ENCODE data around the gene EXOG. TPM values are rescaled to one million over a fixed set of nuclear protein-coding genes. Genes with fewer than 3 reads are reported as not detected.

EXOG gene
- total and polyA plus RNA-seq, 2 donors (not counting 3 experiments of a cell fraction or from before 2014, with no cell fraction given): 10.8 to 21.9 TPM

- dilution Hi-C loops (cut with MboI; ENCODE audit: extremely low pct_ligation_motif_present, low sequenced_read_pairs): no loop called here
- intact Hi-C loops (cut with micrococcal nuclease): no loop called here
- no peaks in the 10 kb centered on the region for H3K9me3 ChIP-seq (replicated peaks; ENCODE audit: control insufficient read depth, insufficient read depth, low read length)
- no peaks in the 10 kb centered on the region for H4K20me1 ChIP-seq (replicated peaks; ENCODE audit: control insufficient read depth, extremely low read depth, insufficient read depth, low read length)
- no peak overlapping the region for H3K4me2 ChIP-seq (ENCODE audit: insufficient read depth, low read length)
- H3K4me3 ChIP-seq (replicated peaks in 1 of 3; ENCODE audit: insufficient read depth in 1 of 3, low read depth in 1 of 3, low read length in 3 of 3): no peak overlapping the region
- no peak for DNase-seq (ENCODE audit: low read depth, low spot score)
- FAIRE-seq: no peak
- H3K9me1 ChIP-seq (replicated peaks; ENCODE audit: control insufficient read depth, extremely low read depth, insufficient read depth, low read length): no peaks in the 10 kb centered on the region
- no TSS peak for BruUV-seq (replicated peaks)
- POLR2A ChIA-PET: no interaction called here
- CTCF ChIA-PET: no interaction called here
- TF ChIP-seq GATA2 (IDR thresholded peaks at IDR 0.05; ENCODE audit: insufficient read depth, insufficient read length, low read depth, low read length) (no peak), FOS (IDR thresholded peaks at IDR 0.05; ENCODE audit: borderline replicate concordance, insufficient read depth, low read length) (no peak), POLR2A (IDR thresholded peaks at IDR 0.05; ENCODE audit: low read depth, low read length) (no peak), JUN (IDR thresholded peaks at IDR 0.05; ENCODE audit: borderline replicate concordance, insufficient read depth, insufficient read length, low read depth) (no peak), EZH2 (IDR thresholded peaks at IDR 0.05; ENCODE audit: borderline replicate concordance, low read depth, low read length, severe bottlenecking) (no peak)
- H3K4me1 ChIP-seq (ENCODE audit: control insufficient read depth, extremely low read depth, insufficient read depth, low read length): no peaks in the 10 kb centered on the region
- H3K79me2 ChIP-seq (ENCODE audit: control insufficient read depth, insufficient read depth, low read length): no peaks in the 10 kb centered on the region
- no peaks in the 10 kb centered on the region for H3K36me3 ChIP-seq (ENCODE audit: control insufficient read depth in 2 of 2, extremely low read depth in 1 of 2, insufficient read depth in 2 of 2, low read length in 2 of 2)
- H3K27ac ChIP-seq (ENCODE audit: insufficient read depth, low read depth, low read length): no peak overlapping the region
- no peak overlapping the region for H3K9ac ChIP-seq (replicated peaks; ENCODE audit: extremely low read depth, insufficient read depth, low read length)
- no peak overlapping the region for H2AFZ ChIP-seq (ENCODE audit: low read depth, low read length)
- H3K27me3 ChIP-seq (ENCODE audit: control insufficient read depth in 2 of 2, insufficient read depth in 2 of 2, low read length in 2 of 2): no peaks in the 10 kb centered on the region
These were observed 71.4 kb downstream of the EXOG start for GRCh38 chr3:38567498-38567897.

GRCh38 chr3:38573111-38573510 is 77.0 kb downstream of the EXOG start:
- Histone ChIP-seq H3K79me2 (ENCODE audit: control insufficient read depth, insufficient read depth, low read length) (no peaks in the 10 kb centered on the region), H3K9me1 (replicated peaks; ENCODE audit: control insufficient read depth, extremely low read depth, insufficient read depth, low read length) (no peaks in the 10 kb centered on the region), H3K4me2 (ENCODE audit: insufficient read depth, low read length) (no peak overlapping the region), H3K27ac (ENCODE audit: insufficient read depth, low read depth, low read length) (no peak overlapping the region), H2AFZ (ENCODE audit: low read depth, low read length) (no peak overlapping the region), H3K9ac (replicated peaks; ENCODE audit: extremely low read depth, insufficient read depth, low read length) (no peak overlapping the region), H3K4me1 (ENCODE audit: control insufficient read depth, extremely low read depth, insufficient read depth, low read length) (no peaks in the 10 kb centered on the region), H3K27me3 (ENCODE audit: control insufficient read depth in 2 of 2, insufficient read depth in 2 of 2, low read length in 2 of 2) (no peaks in the 10 kb centered on the region), H4K20me1 (replicated peaks; ENCODE audit: control insufficient read depth, extremely low read depth, insufficient read depth, low read length) (no peaks in the 10 kb centered on the region), H3K9me3 (replicated peaks; ENCODE audit: control insufficient read depth, insufficient read depth, low read length) (no peaks in the 10 kb centered on the region), H3K4me3 (replicated peaks in 1 of 3; ENCODE audit: insufficient read depth in 1 of 3, low read depth in 1 of 3, low read length in 3 of 3) (no peak overlapping the region), H3K36me3 (ENCODE audit: control insufficient read depth in 2 of 2, extremely low read depth in 1 of 2, insufficient read depth in 2 of 2, low read length in 2 of 2) (no peaks in the 10 kb centered on the region)
- BruUV-seq (replicated peaks): no TSS peak
- DNase-seq (ENCODE audit: low read depth, low spot score) (no peak), FAIRE-seq (no peak)
- TF ChIP-seq GATA2 (IDR thresholded peaks at IDR 0.05; ENCODE audit: insufficient read depth, insufficient read length, low read depth, low read length) (no peak), CTCF (IDR thresholded peaks at IDR 0.05; ENCODE audit: extremely low read depth in 1 of 2, insufficient read depth in 1 of 2, low read depth in 1 of 2, low read length in 2 of 2) (no peak), JUN (IDR thresholded peaks at IDR 0.05; ENCODE audit: borderline replicate concordance, insufficient read depth, insufficient read length, low read depth) (no peak), MAX (IDR thresholded peaks at IDR 0.05; ENCODE audit: insufficient read depth, insufficient read length) (no peak), FOS (IDR thresholded peaks at IDR 0.05; ENCODE audit: borderline replicate concordance, insufficient read depth, low read length) (no peak), POLR2AphosphoS5 (IDR thresholded peaks at IDR 0.05; ENCODE audit: insufficient read depth, low read depth, low read length) (no peak), EZH2 (IDR thresholded peaks at IDR 0.05; ENCODE audit: borderline replicate concordance, low read depth, low read length, severe bottlenecking) (no peak), POLR2A (IDR thresholded peaks at IDR 0.05; ENCODE audit: low read depth, low read length) (no peak), MYC (IDR thresholded peaks at IDR 0.05; ENCODE audit: low read depth, low read length) (no peak)
- intact Hi-C loops (cut with micrococcal nuclease): no loop called here
- dilution Hi-C loops (cut with MboI; ENCODE audit: extremely low pct_ligation_motif_present, low sequenced_read_pairs): no loop called here
- CTCF ChIA-PET: interaction anchor here (0.8 kb wide), 1 partner anchor 153 kb away, joined by 3 read pairs; no protein-coding TSS in a partner anchor
- POLR2A ChIA-PET: no interaction called here
